NOMO-1 treated with DMSO at 0.1 percent for 48 hours (cell line): ENCODE measurements around the gene FRAS1.
"Not testable (repeated sequence)": the region's sequence is repeated elsewhere in the genome, so short reads cannot be mapped to it uniquely, and the experiment has no call there.

Source experiments
- DNase-seq: peaks from one replicate; lab custom pipeline; 2025; ENCODE audit not compliant: unreplicated experiment; lab: John Stamatoyannopoulos, UW

FRAS1 gene

DNA sequence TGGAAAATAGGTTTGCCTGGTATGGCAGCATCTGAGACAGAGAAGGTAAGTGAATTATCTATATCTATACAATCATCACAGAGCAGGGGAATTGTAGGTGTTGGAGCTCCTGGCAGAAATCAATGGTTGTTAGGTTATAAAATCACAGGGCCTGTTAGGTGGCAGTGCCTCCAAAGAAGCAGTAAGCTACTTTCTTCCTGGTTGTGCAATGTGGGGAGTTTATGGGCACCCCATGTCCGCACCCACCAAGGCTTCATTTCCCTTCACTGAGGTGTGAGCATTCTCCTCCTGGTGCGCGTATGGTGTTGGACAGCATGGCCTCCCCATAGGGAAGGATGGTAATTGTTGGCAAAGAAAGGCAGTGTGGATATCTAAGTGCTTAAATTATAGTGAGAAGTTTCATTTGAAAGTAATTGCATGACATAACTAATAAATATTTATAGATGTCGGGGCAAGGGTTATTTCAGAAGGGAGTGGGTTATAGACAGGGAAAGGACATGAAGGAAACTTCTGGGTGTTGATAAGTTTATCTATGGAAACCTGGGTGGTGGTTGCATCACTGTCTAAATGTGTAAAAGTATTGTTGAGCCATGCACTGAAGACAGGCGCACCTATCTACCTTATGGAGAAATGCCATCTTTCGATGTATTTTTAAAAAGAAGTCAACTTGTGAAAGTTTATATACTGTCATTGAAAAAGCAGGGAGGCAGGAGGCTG lies 153.7 kb downstream of the FRAS1 start:
- DNase-seq: no peak

DNA sequence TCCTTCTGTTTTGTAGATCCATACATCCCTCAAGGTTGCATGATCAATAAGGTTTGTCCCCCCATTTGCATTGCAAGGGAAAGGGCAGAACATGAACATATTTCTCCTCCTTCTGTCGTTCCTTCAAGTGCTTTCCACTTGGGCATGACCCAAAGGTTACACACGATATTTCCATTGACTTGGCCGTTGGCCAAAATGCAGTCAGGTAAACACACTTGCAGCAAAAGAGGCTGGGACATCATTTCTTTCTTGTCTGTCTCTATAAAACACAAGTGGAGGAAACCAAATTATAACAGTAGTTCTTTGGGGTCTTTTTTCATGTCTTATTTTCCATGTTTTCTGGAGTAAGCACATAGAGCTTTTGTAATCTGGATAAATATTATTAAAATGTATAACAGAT lies 156.1 kb downstream of the FRAS1 start:
- DNase-seq: no peak

DNA sequence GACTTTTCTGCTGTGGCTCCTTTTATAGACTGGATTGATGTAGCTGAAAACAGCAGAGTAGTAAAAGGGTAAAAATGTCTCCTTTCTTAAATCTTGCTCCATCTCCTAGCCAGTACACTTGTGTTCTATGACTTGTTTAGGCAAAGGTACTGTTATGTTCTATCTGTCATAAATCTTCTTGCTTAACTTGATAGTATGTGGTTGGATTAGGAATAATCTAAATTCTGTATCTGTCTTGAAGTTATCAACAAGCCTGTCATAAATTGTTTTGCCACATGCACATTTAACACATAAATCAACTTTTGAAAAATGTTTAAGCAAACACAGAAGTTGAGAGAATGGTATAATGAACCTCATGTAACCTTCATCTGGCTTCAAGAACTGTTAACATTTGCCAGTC lies 157.0 kb downstream of the FRAS1 start:
- DNase-seq: no peak

DNA sequence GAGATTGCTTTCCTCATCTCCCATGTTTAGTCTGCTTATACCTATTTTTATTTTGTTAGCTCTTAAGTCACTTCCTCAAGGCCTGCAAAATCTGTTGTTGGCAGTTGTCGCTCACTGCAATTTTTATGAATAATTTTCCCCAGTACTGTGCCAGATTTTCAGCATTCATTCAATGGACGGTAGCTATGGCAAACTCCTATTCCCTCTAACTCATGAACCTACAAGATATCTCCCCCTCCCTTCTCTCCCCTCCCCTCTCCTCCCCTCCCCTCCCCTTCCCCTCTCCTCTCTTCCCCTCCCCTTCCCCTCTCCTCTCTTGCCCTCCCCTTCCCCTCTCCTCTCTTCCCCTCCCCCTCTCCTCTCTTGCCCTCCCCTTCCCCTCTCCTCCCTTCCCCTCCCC lies 160.4 kb downstream of the FRAS1 start:
- no peak for DNase-seq

DNA sequence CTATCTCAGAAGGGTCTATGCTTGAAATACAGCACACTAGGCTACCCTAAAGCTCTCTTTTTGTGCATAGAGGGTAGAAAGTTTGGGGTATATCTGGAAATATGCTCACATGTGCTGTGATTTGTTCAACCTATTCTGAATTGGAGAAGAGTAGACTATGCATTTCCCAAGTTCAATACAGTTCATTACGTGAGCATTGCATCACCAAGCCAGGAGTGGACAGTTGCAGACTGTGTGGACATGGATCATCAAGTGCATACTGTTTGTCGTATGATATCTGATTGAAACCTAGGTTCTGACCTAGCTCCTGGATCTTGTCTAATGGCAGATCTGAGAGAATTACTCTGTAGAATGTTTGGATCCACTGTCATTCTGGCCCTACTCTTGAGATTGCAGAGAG lies 161.1 kb downstream of the FRAS1 start:
- DNase-seq: no peak

DNA sequence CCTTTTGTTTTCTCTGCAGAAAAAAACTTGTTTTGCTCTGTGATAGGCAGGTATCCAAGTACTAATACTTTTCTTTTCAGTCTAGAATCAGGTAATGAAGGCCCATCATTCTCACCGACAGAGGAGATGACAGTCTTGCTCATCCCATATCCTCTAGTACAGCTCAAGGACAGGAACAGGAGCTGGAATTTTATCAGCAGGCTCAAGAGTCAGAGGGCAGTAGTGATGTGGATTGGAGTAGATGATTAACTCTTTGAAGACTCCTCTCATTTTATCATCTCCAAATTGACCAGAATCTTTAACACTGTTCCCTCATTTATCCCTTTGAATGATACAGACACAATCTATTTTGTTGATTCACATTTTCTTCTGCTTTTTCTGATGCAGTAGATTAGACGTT lies 162.7 kb downstream of the FRAS1 start:
- no peak for DNase-seq

DNA sequence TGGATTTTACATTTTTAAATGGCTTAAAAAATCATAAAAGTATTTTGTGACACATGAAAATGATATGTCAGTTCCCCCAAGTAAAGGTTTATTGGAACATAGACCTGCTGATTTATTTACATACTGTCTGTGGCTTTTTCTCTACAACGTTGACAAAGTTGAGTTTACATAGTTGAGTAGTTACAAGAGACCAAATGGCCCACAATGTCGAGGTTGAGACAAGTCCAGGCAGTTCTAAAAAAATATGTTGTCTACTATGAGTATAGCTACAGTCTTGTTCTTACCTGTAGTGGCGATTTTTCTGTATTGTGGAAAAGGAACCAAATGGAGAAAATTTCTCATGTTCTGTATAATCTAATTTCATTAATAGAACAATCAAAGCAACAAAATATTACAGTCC lies 163.2 kb downstream of the FRAS1 start:
- no peak for DNase-seq

DNA sequence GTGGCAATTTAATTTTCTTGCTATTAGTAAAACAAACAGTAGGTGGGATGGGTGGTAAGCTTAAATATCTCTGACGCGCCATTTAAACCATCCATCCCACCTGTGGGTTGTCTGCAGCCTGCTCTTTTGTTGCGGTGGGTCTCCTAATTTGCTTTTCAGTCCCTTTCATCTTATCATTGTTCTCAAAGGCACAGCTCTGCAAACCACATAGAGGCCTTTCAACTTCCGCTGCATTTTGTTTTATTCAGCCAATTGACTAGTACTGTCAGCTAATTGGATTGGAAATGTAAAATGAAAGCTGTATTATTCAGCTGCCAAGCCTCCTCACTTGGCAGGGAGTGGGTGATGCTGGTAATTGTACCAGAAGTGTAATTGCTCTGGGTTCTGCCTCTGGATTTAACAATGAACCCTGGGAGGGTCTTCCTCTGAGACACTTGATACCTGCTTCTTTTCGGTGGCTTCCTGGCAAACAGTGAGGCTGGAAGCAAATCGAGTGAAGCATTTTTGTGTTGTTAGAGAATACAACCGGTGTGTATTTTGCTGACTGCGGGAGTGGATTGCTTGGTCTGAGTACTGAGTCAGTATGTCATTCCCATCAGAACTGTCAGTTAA lies 165.6 kb downstream of the FRAS1 start:
- DNase-seq: no peak

DNA sequence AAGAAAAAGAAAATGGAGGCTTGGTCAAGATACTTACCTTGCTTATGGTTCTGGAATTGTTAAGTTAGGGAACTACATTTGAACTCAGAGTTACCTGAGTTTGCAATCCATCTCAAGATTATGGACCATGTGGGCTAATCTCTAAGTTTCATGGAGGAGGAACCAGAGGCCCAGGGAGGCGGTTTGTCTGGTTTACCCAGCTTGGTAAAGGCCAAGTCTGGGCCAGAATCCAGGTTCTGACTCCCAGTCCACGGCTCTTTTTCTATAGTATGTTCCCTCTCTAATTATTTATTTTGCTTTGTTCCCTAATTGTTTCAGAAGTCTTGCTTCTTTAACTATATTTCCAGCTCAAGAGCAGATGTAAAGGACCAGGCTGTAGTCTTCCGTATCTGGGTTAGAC lies 168.1 kb downstream of the FRAS1 start:
- no peak for DNase-seq

DNA sequence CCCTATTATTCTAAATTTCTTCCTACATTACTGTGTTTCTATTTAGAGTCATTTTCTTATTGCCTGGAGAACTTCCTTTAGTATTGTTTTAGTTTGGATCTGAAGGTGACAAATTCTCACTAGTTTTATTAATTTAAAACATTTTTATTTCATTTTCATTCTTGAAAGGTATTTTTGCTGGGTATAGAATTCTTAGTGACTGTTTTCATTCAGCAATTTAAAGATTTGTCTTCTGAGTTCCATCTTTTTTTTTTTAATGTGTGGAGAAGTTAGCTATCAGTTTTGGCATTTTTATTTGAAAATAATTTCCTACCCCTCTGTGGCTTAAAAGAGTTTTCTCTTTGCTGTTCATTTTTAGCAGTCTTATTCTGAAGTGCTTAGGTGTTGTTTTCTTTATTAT lies 169.2 kb downstream of the FRAS1 start:
- no peak for DNase-seq

DNA sequence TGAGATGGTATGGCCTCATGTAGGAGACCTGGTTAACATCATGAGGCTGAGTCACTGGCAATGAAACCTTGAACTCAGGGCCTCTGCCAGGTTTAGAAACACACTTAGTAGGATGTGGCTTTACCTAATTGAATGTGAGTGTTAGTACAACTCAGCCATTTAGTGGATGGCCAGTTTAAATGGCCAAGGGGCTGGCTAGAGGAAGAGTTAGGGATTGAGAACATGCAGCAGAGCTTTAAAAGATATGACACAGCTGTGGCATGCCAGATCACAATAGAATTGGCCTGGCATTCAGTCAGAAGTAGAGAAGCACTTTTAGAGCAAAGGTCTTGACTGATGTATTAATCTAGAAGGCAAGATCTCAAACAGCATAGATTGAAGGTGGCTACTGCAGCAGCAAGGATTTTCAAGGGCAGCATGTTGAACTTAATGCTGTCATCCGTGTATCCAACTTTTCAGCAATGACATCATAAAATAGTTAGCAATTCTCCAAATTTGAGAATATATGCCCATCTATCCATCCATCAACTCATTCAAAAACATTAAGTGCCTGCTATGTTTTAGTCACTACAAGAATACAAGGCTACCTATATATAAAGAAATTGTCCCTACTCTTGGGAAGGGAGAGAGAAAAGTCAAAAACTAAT lies 170.4 kb downstream of the FRAS1 start:
- no peak for DNase-seq

DNA sequence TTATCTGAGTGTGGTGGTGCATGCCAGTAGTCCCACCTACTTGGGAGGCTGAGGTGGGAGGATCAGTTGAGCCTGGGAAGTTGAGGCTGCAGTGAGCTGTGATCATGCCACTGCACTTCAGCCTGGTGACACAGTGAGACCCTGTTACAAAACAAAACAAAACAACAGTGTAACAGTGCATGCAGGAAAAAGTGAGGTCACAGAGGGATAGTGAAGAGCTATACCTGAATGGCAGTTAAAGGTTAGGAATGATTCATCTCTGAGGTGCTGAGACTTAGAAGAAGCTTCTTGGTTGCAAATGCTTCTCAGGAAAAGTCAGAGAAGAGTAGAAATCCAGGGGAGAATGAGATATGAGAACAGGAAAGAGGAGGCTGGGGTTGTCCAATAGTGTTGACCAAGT lies 178.7 kb downstream of the FRAS1 start:
- no peak for DNase-seq

DNA sequence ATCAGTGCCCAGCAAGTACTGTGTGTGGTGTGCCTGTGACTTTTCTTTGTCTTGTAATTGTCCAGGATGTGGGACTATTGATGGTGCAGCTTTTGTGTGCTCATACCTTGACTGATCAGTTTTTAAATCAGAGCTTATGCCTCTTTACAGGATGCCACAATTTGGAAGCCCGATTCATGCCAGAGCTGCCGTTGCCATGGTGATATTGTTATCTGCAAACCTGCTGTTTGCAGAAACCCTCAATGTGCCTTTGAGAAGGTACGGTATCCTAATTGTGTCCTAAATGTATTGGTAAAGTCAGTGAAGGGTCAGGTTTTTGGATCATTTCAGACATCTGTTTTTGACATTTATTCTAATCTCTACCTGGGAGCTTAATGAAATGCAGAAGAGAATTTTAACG lies 180.2 kb downstream of the FRAS1 start:
- DNase-seq: no peak

DNA sequence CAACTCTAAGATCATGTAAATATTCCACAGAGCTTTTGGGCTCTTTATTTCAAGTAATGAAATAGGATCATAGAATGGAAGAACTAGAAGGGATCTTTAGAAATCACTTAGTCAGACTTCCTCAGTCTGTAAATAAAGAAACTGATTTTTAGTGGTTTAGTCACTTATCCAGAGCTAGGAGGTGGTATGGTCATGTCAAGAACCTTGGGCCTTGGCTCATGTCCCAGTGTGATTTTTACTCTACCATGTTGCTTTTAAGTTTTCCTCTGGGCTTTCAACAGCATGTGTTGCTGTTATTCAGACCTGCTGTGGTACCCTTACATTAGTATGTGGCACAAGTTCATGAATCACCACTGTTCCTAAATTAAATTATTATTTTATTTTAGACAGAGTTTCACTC lies 184.9 kb downstream of the FRAS1 start:
- DNase-seq: no peak

DNA sequence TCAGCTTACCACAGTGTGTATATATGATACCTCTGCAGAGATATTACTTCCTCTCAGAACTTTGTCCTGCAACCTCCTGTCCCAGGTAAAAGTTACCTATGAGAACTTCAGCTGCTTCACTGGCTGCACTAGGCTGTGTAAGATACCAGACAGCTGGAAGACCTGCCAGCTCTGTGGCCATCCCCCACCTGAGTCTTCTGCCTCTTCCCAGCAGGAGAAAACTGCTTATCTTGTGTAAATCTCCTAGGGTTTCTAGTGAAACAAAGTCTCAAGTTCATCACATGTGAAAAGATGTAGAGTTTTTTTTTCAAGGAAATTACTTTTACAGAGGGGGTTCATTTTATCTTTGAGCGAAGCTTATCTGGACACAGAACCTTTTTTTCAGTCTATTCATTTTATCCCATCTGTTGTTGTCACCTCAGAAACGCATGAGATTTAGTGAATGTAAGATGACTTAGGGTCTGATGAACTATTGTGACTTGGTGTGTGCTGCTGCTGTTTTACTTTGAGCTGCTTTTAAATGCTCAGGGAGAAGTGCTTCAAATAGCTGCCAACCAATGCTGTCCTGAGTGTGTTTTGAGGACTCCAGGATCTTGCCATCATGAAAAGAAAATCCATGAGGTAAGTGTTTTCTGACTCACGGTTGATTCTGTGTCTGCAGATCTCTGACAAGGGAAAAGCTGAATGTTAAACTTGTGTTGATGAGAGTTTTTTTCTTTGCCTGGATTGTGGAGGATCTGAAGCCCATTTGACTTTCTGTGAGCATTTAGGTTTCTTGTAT lies 187.8 kb downstream of the FRAS1 start:
- no peak for DNase-seq

DNA sequence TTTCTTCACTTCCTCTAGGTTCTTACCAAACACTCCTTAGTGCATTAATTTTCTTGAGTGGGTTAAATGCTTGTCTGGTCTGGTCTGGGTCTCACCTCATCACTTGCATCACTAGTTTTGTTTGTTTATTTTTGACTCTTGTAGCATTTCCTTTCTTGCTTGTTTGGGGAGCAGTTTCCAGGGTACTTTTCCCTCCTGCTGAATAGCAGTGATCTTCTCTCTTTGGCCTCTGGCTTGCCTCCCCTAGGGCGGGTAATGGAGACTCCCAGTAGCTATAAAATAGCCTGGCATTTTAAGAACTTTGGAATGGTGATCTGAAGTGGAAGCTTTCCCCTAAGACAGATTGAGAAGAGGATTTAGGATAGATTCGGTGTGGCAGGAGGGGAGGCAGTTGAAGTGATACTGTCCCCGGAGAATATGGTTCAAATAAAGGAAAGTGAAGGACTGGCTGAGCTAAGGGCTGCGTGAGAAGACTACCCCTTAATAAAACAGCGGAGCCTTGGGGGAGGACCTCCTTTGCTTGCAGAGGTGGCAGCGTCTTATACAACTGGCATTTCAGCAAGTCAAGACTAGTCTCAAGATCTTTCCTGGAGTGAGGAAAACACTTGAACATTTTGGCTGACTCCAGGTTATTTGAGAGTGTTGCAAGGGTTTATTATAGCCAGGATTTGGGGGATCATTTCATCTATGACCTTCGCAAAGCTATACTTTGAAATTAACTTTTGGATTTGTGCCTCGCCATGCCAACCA lies 190.6 kb downstream of the FRAS1 start:
- DNase-seq: no peak

DNA sequence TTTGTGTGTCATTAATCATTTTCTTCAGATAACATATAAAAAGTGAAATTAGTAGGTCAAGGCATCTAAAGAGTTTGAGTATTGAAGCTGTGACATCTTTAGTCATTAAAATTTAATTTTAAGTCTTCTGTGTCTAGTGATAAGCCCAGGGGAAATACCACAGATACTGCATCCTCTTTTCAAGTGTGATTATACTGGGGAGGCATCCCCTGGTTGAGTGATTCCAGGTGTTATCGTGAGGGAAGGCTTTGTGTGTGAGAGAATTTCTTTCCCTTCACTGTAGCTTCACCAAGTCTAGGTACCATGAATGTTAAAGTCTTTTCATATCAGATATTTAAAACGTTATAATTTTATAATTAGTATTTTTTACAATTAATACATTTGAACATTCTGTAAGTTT lies 193.4 kb downstream of the FRAS1 start:
- no peak for DNase-seq

DNA sequence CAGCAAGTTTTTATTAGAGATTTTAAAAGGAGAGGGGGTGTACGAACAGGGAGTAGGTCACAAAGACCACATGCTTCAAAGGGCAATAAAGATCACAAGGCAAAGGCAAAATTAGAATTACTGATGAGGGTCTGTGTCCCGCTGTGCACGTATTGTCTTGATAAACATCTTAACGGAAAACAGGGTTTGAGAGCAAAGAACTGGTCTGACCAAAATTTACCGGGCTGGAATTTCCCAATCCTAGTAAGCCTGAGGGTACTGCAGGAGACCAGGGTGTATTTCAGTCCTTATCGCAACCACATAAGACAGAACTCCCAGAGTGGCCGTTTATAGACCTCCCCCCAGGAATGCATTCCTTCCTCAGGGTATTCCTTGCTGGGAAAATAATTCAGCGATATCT lies 195.7 kb downstream of the FRAS1 start:
- not testable (repeated sequence) for DNase-seq

DNA sequence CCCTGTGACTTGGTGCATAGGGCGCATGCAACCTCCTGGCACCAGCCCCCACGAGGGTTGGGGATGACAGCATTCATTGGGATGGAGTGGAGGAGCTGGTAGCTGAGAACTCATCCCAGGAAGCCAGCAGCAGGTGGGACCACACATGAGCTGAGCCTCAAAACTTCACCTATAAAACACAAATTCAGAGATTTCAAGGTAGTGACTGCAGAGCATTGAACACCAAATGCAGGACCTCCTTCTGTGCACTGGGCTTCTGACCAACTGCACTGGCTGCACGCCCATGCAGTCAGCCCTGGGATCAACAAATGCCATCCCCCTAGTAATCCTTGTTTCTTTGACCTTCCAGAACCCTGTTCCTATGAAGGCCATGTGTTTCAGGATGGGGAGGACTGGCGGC lies 197.8 kb downstream of the FRAS1 start:
- DNase-seq: no peak

DNA sequence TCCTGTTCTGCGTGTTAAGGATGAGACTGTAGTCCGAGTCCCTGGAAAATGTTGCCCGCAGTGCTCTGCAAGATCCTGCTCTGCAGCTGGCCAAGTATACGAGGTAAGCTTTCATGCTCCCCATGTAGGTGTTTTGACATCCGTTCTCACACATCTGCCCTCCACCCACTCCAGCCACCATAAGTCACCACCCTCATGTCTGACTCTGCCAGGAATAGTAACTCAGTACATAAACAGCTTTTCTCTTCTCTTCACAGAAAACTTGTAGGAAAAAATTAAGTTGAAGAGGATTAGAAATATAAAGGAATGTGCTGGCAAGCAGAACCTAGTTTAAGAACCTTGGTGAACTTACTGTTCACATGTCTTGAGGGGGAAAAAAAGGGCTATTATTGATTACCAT lies 207.9 kb downstream of the FRAS1 start:
- no peak for DNase-seq

DNA sequence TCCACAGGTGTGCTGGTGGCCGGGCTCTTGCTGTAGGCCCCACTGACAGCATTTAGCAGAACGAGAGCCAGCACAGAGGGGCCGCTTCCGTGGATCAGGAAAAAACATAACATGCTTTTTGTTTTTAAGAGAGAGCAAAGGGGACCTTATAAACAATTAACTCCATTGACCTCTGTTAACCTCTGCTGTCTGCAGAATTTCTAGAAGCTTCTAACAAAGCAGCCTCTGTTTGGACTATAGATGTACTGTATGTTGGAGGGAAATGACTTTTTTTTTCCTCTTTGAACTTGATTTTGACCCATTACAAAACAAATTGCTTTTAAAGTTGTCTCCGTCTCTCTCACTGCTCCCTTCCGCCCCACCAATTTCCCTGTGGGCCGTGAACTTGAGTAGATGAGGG lies 210.7 kb downstream of the FRAS1 start:
- no peak for DNase-seq
